OCI-LY7 (cell line): ENCODE measurements around the gene PAK6. TPM values are rescaled to one million over a fixed set of nuclear protein-coding genes. Genes with fewer than 3 reads are reported as not detected.
A peak's percentile ranks its signal among the peaks of the same experiment; 100 is the strongest.

Experiments
- BruUV-seq: library from RNA; stranded (reverse); fragments of 400-500 nt; replicated peaks from 2 replicates; lab custom pipeline; 2021; lab: Mats Ljungman, UMichigan
- CTCF ChIA-PET: fragments of 300-600 bp; sonication (Branson Sonifier 250); formaldehyde crosslinking; loops from one replicate; lab custom pipeline; 2022; ENCODE audit warnings: antibody characterized with exemption; ENCODE audit not compliant: unreplicated experiment; lab: Charles Lee
- POLR2A ChIA-PET: fragments of 300-600 bp; sonication (Branson Sonifier 250); formaldehyde crosslinking; loops from one replicate; lab custom pipeline; 2022; ENCODE audit warnings: antibody characterized with exemption; lab: Charles Lee
- DNase-seq: peaks from one replicate; pipeline ENCODE4 v3.0.0-alpha.2; 2015; ENCODE audit warnings: low spot score
- H2AFZ ChIP-seq: fragments of 200-600 bp; sonication (generic), shearing (Covaris generic); 2 replicates; pipeline ENCODE4 v1.6.1; 2014; ENCODE audit warnings: mild to moderate bottlenecking, antibody characterized with exemption, low read length, moderate library complexity
- H3K27ac ChIP-seq: fragments of 200-600 bp; sonication (generic); 2 replicates; pipeline ENCODE4 v1.5.1; 2014; ENCODE audit warnings: mixed run types, low read depth, mild to moderate bottlenecking, moderate library complexity, low read length, inconsistent platforms; ENCODE audit not compliant: poor library complexity, severe bottlenecking
- H3K36me3 ChIP-seq: fragments of 200-600 bp; sonication (generic); 2 replicates; pipeline ENCODE4 v1.6.1; 2014; ENCODE audit warnings: mild to moderate bottlenecking, antibody characterized with exemption, low read length, moderate library complexity, mixed read lengths; ENCODE audit not compliant: insufficient read depth
- H3K4me1 ChIP-seq: fragments of 200-600 bp; sonication (generic); 2 replicates; pipeline ENCODE4 v1.5.1; 2014; ENCODE audit warnings: mild to moderate bottlenecking, low read length; ENCODE audit not compliant: insufficient read depth, poor library complexity, severe bottlenecking
- H3K4me2 ChIP-seq: fragments of 200-600 bp; sonication (generic); 2 replicates; pipeline ENCODE4 v1.6.1; 2014; ENCODE audit warnings: mild to moderate bottlenecking, low read length
- H3K4me3 ChIP-seq: fragments of 200-600 bp; sonication (generic); 2 replicates; pipeline ENCODE4 v1.5.1; 2014; ENCODE audit warnings: mild to moderate bottlenecking, low read depth, low read length; ENCODE audit not compliant: poor library complexity, severe bottlenecking
- H3K79me2 ChIP-seq: fragments of 200-600 bp; sonication (generic); 2 replicates; pipeline ENCODE4 v1.6.1; 2016; ENCODE audit warnings: low read depth, mild to moderate bottlenecking, low read length, moderate library complexity, mixed read lengths; ENCODE audit not compliant: insufficient read depth
- H3K9me2 ChIP-seq: fragments of 200-600 bp; sonication (generic); 2 replicates; pipeline ENCODE4 v1.6.1; 2016; ENCODE audit warnings: mild to moderate bottlenecking, low read length, mixed read lengths; ENCODE audit not compliant: insufficient read depth
- H3K9me3 ChIP-seq: fragments of 200-600 bp; sonication (generic); 2 replicates; pipeline ENCODE4 v1.6.1; 2014; ENCODE audit warnings: mild to moderate bottlenecking, mixed run types, low read length, mixed read lengths
- H4K20me1 ChIP-seq: fragments of 200-600 bp; sonication (generic); 2 replicates; pipeline ENCODE4 v1.6.1; 2014; ENCODE audit warnings: mild to moderate bottlenecking, antibody characterized with exemption, low read length, moderate library complexity, mixed read lengths; ENCODE audit not compliant: insufficient read depth
- EZH2phosphoT487 ChIP-seq: fragments of 200-600 bp; sonication (generic); IDR thresholded peaks from 2 replicates; pipeline ENCODE4 v1.6.1; 2018; ENCODE audit warnings: low read depth, borderline replicate concordance, mild to moderate bottlenecking, mixed run types, antibody characterized with exemption, low read length, moderate library complexity, mixed read lengths
- intact Hi-C: fragments of 100-400 bp; cut with micrococcal nuclease; formaldehyde crosslinking; loops from one replicate; pipeline ENCODE4 v1.10.0; 2022; ENCODE audit not compliant: unreplicated experiment
- total RNA-seq, 2 experiments: library from RNA; depleted of rRNA in 1 of 2; stranded (reverse); fragments of >200 nt in 1 of 2; shearing (Covaris generic) in 1 of 2; gene quantifications; 2 replicates each; pipeline ENCODE4 v1.2.3, GENCODE V29; 2014 to 2022
- TF ChIP-seq, protein P1 (sequence below): fragments of 200-600 bp; sonication (generic); conservative IDR thresholded peaks from 2 replicates; pipeline ENCODE4 v1.5.1; 2014; ENCODE audit warnings: mild to moderate bottlenecking, antibody characterized with exemption, low read length, moderate library complexity, mixed read lengths

Gene PAK6
- total RNA-seq, 2 experiments from 2014 or later, result 0.03 TPM; not detected in 1

DNA sequence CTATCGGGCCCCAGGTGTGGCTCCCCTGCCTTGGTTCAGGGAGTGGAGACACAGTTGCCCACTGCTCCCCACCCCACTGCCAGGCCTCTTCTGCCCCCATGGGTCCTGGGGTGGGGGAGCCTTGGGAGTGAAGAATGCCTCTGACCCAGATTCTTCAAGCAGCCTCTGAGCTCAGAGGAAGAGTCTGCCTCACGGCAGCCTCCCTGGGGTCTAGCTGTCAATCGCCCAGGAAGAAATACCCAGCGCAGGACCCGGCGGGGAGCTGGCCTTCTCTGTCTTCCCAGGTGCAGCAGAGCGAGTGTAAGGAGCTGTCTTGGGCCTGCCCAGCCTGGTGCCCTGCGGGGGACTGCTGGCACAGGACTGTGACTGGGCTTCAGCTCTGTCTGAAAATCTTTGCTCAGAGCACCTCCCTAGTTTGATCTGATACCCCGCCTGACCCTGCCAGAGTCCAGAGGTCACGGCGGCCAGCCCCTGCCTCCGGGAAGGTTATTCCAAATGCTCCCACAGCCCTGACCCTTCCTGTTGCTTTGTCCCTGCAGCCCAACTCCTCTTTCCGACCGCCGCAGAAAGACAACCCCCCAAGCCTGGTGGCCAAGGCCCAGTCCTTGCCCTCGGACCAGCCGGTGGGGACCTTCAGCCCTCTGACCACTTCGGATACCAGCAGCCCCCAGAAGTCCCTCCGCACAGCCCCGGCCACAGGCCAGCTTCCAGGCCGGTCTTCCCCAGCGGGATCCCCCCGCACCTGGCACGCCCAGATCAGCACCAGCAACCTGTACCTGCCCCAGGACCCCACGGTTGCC is 33.0 kb downstream of the PAK6 start:
- Histone ChIP-seq H3K27ac (no peak overlapping the region), H3K9me3 (no peaks in the 10 kb centered on the region), H3K79me2 (no peaks in the 10 kb centered on the region), H3K4me1 (no peaks in the 10 kb centered on the region), H3K9me2 (no peaks in the 10 kb centered on the region), H3K4me3 (no peak overlapping the region), H3K36me3 (no peaks in the 10 kb centered on the region; the same call in 1 of the 2 replicates), H2AFZ (no peak overlapping the region), H3K4me2 (no peak overlapping the region), H4K20me1 (no peaks in the 10 kb centered on the region)
- CTCF ChIA-PET, result interaction anchor here (1.8 to 2.0 kb wide), 2 partner anchors 165 to 226 kb away, joined by 6 to 7 read pairs; no protein-coding TSS in a partner anchor
- intact Hi-C loops, result loop anchor here (5.0 kb wide), 3 partner anchors 165 to 485 kb away; partner anchors contain the start of gene BMF
- TF ChIP-seq, protein P1, sequence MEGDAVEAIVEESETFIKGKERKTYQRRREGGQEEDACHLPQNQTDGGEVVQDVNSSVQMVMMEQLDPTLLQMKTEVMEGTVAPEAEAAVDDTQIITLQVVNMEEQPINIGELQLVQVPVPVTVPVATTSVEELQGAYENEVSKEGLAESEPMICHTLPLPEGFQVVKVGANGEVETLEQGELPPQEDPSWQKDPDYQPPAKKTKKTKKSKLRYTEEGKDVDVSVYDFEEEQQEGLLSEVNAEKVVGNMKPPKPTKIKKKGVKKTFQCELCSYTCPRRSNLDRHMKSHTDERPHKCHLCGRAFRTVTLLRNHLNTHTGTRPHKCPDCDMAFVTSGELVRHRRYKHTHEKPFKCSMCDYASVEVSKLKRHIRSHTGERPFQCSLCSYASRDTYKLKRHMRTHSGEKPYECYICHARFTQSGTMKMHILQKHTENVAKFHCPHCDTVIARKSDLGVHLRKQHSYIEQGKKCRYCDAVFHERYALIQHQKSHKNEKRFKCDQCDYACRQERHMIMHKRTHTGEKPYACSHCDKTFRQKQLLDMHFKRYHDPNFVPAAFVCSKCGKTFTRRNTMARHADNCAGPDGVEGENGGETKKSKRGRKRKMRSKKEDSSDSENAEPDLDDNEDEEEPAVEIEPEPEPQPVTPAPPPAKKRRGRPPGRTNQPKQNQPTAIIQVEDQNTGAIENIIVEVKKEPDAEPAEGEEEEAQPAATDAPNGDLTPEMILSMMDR, result no peak
- no peak for DNase-seq
- POLR2A ChIA-PET, result no interaction called here
- BruUV-seq, result no TSS peak

DNA sequence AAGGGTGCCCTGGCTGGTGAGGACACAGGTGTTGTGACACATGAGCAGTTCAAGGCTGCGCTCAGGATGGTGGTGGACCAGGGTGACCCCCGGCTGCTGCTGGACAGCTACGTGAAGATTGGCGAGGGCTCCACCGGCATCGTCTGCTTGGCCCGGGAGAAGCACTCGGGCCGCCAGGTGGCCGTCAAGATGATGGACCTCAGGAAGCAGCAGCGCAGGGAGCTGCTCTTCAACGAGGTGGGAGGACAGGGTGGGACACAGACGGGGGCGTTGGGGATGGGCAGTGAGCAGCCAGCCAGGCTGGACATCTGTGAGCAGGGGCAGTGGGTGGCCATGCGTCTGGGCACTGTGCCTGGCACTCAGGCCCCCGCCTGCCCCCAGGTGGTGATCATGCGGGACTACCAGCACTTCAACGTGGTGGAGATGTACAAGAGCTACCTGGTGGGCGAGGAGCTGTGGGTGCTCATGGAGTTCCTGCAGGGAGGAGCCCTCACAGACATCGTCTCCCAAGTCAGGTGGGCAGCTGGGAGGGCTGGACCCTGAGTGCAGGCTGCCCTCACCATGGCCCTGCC is 33.7 kb downstream of the PAK6 start:
- Histone ChIP-seq H3K36me3 (no peaks in the 10 kb centered on the region; the same call in 1 of the 2 replicates), H3K9me3 (no peaks in the 10 kb centered on the region), H3K4me1 (peaks cover 7% of the 10 kb centered on the region), H3K27ac (no peak overlapping the region), H3K4me3 (no peak overlapping the region), H3K79me2 (no peaks in the 10 kb centered on the region), H2AFZ (no peak overlapping the region), H4K20me1 (no peaks in the 10 kb centered on the region), H3K4me2 (no peak overlapping the region), H3K9me2 (no peaks in the 10 kb centered on the region)
- TF ChIP-seq EZH2phosphoT487, result no peak
- TF ChIP-seq, protein P1, result peak; percentile 58
- peak; percentile 35 for DNase-seq
- POLR2A ChIA-PET, result interaction anchor here (0.7 kb wide), 1 partner anchor 225 kb away, joined by 3 read pairs; no protein-coding TSS in a partner anchor
- intact Hi-C loops, result loop anchor here (5.0 kb wide), 3 partner anchors 165 to 485 kb away; partner anchors contain the start of gene BMF
- CTCF ChIA-PET, result interaction anchor here (0.6 to 2.0 kb wide), 5 partner anchors 55 to 227 kb away, joined by 3 to 7 read pairs (median 6); no protein-coding TSS in a partner anchor
- BruUV-seq, result no TSS peak
